ENCODE data around the gene FLVCR2. TPM values are rescaled to one million over a fixed set of nuclear protein-coding genes. Genes with fewer than 3 reads are reported as not detected.

The FLVCR2 gene
- total and polyA plus RNA-seq, 8 donors = 0.33 to 6.3 (median 2.4) TPM

DNA sequence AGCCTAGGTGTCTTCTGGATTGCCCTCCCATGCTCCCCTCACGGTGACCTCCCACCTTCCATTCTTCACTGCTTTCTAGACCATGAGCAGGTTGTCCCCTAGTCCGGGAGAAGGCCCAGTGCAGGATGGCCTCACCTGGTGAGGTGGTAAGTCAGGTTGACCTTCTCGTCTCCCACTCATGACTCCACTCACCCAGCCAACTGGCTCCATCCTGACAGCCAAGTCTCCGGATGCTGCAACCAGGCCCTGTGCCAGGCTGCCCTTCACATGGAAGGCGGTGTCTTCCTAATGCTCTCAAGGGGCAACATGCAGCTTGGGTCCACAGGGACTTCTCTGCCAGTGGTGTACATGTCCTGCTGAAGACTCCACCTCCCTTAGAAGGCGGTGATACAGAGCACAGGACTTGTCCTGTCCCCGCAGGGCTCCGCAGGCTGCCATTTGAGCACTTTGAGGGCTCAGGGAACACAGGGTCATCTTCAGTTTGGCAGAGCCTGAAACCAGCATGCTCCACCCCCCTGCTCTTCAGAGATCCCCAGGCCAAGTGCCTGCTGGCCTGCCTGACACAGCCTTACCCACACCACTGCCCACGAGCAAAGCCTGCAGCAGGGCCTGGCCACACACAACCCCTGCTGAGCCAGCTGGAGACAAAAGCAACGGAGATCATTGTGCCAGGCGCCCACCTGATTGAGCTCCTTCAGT lies 30.7 kb upstream of the FLVCR2 start:
- Histone ChIP-seq H3K4me1 (peaks cover 0 to 4% (median 0%) of the 10 kb centered on the region in 3 donors), H3K36me3 (no peaks in the 10 kb centered on the region), H3K4me3 (no peak overlapping the region), H3K27me3 (no peaks in the 10 kb centered on the region), H3K27ac (no peak overlapping the region), H3K9me3 (no peaks in the 10 kb centered on the region)
- TF ChIP-seq, protein P1, sequence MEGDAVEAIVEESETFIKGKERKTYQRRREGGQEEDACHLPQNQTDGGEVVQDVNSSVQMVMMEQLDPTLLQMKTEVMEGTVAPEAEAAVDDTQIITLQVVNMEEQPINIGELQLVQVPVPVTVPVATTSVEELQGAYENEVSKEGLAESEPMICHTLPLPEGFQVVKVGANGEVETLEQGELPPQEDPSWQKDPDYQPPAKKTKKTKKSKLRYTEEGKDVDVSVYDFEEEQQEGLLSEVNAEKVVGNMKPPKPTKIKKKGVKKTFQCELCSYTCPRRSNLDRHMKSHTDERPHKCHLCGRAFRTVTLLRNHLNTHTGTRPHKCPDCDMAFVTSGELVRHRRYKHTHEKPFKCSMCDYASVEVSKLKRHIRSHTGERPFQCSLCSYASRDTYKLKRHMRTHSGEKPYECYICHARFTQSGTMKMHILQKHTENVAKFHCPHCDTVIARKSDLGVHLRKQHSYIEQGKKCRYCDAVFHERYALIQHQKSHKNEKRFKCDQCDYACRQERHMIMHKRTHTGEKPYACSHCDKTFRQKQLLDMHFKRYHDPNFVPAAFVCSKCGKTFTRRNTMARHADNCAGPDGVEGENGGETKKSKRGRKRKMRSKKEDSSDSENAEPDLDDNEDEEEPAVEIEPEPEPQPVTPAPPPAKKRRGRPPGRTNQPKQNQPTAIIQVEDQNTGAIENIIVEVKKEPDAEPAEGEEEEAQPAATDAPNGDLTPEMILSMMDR (IDR thresholded peaks at IDR 0.05) = no peak
- WGBS, 2 donors = 86 to 93% methylated on average over 11 of the region's 11 CpGs
- intact Hi-C loops (cut with DNase I) = no loop called here
- no peak for ATAC-seq
- FAIRE-seq = no peak
- no peak for DNase-seq

DNA sequence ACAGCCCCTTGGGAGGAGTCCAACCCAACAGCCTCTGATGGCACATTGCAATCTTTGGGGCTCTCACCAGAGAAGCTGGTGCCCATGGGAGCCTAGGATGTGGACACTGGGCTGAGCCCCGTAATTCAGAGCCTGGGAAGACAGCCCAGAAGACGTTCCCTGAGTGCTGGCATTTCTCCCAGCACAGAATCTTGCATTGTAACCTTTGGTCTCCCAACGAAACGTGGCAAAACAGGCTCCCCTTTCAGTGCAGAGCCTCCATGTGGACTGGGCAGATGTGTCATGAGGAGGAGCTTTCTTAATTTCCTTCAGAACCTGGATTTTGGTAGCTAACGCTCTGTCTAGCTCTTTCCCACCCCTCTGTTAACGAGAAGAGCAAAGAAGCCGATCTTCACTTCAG lies 29.9 kb upstream of the FLVCR2 start:
- H3K4me3 ChIP-seq = no peak overlapping the region
- TF ChIP-seq, protein P1 (IDR thresholded peaks at IDR 0.05) = no peak
- no peaks in the 10 kb centered on the region for H3K9me3 ChIP-seq
- H3K4me1 ChIP-seq = peaks cover 0 to 3% (median 0%) of the 10 kb centered on the region in 3 donors
- intact Hi-C loops (cut with DNase I) = no loop called here
- DNase-seq (no peak), FAIRE-seq (no peak), ATAC-seq (peak in 3 of 4 donors; percentile 32 to 54 (median 48))
- H3K36me3 ChIP-seq = no peaks in the 10 kb centered on the region
- 37 to 39% methylated on average over 7 of the region's 7 CpGs for WGBS, 2 donors
- no peak overlapping the region for H3K27ac ChIP-seq
- no peaks in the 10 kb centered on the region for H3K27me3 ChIP-seq

DNA sequence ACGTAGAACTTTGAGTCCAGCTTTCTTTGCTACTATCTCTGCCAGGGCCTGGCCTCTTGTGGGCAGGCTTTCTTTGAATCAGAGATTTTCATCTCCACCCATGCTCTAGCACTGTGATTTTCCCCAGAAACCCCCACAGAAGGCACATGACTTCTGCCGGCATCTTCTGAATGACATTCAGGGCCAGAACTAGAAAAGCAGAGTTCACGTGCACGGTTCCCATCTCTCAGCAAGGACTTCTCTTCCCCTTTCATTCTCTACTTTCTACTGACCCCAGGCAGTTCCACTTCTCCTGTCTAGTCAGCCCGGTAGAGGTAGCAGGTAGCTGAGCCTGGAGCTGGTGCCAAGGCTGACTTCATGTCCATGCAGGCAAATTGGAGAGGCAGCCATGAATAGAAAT lies 29.3 kb upstream of the FLVCR2 start:
- WGBS, 2 donors = 83 to 90% methylated on average over 5 of the region's 5 CpGs

DNA sequence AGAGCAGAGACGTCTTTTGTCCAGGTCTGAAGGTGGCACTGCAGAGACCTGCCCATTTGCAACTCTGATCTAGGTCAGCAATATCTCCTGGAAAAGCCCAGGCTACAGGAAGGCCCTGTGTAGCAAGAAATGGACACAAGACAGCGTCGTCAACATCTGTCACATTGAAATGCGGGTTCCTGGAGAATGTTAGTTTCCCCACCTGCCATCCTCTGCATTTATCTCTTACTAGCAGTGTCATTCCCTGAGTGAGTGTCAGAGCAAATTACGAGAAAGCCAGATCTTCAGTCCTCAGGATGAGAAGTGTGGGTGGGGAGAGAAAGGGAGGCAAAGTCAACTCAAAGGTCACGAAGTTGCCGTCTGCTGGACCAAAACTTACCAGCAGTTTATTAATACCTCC lies 27.4 kb upstream of the FLVCR2 start:
- H3K4me3 ChIP-seq = no peak overlapping the region
- no peaks in the 10 kb centered on the region for H3K36me3 ChIP-seq
- DNase-seq (no peak), FAIRE-seq (no peak), ATAC-seq (no peak)
- H3K27ac ChIP-seq = no peak overlapping the region
- H3K4me1 ChIP-seq = no peaks in the 10 kb centered on the region
- H3K9me3 ChIP-seq = no peaks in the 10 kb centered on the region
- intact Hi-C loops (cut with DNase I) = no loop called here
- TF ChIP-seq, protein P1 (IDR thresholded peaks at IDR 0.05) = no peak
- WGBS, 2 donors = 83 to 90% methylated on average over 7 of the region's 7 CpGs
- H3K27me3 ChIP-seq = no peaks in the 10 kb centered on the region

More for the DNA sequence above, 29.3 kb upstream of the FLVCR2 start:
- TF ChIP-seq, protein P1 (IDR thresholded peaks at IDR 0.05) = no peak
- DNase-seq (no peak), FAIRE-seq (no peak), ATAC-seq (peak in 1 of 4 donors; percentile 33)
- no peaks in the 10 kb centered on the region for H3K27me3 ChIP-seq
- H3K4me3 ChIP-seq = no peak overlapping the region
- no peaks in the 10 kb centered on the region for H3K36me3 ChIP-seq
- intact Hi-C loops (cut with DNase I) = no loop called here
- H3K4me1 ChIP-seq = no peaks in the 10 kb centered on the region
- no peaks in the 10 kb centered on the region for H3K9me3 ChIP-seq
- no peak overlapping the region for H3K27ac ChIP-seq

DNA sequence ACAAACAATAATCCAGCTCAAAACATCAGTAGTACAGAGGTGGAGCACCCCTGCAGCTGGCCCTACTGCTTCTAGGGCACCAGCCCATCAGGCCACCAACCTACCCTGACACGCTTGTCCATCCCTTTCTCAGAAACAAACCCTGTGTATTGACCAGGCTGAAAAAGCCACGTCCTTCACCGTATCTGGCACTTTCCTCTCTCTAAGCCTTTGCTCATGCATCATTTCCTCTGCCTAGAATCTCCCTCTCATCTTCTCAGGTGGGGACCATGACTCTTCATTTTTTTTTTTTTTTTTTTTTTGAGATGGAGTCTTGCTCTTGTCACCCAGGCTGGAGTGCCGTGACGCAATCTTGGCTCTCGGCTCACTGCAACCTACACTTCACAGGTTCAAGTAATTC lies 25.3 kb upstream of the FLVCR2 start:
- TF ChIP-seq, protein P1 (IDR thresholded peaks at IDR 0.05) = no peak
- intact Hi-C loops (cut with DNase I) = no loop called here

More for the DNA sequence above, 25.3 kb upstream of the FLVCR2 start:
- no peak for DNase-seq
- ATAC-seq = no peak
- Histone ChIP-seq H3K27me3 (no peaks in the 10 kb centered on the region), H3K9me3 (no peaks in the 10 kb centered on the region), H3K4me1 (no peaks in the 10 kb centered on the region), H3K4me3 (no peak overlapping the region), H3K36me3 (no peaks in the 10 kb centered on the region), H3K27ac (no peak overlapping the region)
- WGBS, 2 donors = 96 to 97% methylated on average over 6 of the region's 6 CpGs
- FAIRE-seq = no peak
